GM12872 (cell line): ENCODE results near the gene UBE3B.

Experiments used
- TF ChIP-seq, protein P1 (sequence below): IDR thresholded peaks from 3 replicates; pipeline ENCODE4 v1.5.1; 2011; ENCODE audit warnings: low read depth, mild to moderate bottlenecking, low read length, moderate library complexity; ENCODE audit not compliant: insufficient read depth

The UBE3B gene

DNA sequence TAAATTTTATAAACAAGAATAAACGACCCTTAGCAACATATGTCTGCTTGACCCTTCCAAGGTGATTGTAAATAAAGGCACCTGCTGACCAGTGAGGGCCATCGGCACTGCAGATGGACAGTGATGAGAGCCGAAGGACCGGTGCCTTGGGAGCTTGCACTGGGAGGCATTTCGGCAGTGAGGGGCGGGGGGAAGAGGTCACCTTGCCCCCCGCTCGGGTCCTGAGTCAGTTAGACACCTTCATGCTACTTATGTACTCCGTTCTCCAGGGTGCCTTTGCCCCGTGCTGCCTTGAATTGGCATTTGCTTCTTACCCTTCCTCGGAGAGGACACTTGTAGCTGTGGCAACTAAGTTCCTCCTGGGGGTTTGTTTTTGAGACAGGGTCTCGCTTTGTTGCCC, 72.8 kb downstream of the UBE3B start:
- TF ChIP-seq, protein P1, sequence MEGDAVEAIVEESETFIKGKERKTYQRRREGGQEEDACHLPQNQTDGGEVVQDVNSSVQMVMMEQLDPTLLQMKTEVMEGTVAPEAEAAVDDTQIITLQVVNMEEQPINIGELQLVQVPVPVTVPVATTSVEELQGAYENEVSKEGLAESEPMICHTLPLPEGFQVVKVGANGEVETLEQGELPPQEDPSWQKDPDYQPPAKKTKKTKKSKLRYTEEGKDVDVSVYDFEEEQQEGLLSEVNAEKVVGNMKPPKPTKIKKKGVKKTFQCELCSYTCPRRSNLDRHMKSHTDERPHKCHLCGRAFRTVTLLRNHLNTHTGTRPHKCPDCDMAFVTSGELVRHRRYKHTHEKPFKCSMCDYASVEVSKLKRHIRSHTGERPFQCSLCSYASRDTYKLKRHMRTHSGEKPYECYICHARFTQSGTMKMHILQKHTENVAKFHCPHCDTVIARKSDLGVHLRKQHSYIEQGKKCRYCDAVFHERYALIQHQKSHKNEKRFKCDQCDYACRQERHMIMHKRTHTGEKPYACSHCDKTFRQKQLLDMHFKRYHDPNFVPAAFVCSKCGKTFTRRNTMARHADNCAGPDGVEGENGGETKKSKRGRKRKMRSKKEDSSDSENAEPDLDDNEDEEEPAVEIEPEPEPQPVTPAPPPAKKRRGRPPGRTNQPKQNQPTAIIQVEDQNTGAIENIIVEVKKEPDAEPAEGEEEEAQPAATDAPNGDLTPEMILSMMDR, result no peak

DNA sequence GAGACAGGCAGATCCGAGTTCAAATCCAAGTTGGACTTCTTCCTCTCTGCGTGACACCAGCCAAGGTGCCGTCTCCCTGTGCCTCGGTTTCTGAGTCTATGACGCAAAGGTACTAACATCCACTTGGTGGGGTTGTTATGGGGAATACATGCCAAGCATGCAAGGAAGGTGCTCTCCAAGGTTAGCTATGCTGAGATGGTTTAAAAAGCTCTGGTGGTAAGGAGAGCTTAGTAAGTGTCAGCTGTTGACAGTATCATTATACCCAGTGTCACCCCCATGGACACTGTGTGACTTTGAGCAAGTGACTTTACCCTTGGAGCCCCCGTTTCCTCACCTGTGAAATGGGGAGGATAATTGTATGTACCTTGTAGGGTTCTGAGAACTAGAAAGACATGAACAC, 73.7 kb downstream of the UBE3B start:
- TF ChIP-seq, protein P1, result no peak

DNA sequence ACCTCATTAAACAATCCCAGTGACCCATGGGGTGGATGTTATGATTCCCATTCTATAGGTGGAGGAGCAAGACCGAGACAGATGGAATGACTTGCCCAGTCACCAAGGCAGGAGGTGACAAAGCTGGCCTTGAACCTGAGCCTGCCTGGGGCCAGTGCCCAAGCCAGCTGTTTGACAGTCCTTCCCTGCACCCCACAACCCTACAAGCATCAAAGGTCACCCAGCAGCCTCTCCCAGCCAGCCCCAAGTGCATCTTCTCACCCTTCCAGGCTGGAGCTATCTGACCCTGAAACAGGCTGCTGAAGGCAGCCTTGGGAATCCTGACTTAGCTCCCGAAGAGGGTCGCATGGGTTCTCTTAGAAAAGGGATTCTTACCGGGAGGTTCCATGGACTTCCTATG, 75.5 kb downstream of the UBE3B start:
- TF ChIP-seq, protein P1, result no peak

DNA sequence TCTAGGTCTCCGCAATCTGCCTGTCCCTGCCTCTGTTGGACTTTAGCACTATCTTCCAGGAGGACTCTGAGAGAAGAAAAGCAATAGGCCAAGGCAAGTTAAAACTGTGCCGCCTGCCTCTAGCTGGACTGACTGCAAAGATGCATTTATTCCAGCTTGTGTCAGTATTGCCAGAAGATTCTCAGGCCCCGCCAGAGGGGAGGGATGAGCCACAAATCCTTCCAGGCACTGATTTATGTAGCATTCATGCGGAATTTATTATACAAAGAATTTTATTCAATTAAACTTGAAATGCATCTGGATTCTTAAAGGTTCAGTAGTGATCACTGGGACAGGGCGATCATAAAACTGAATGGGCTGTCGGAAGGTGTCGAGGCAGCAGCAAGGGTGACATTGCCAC, 76.0 kb downstream of the UBE3B start:
- TF ChIP-seq, protein P1, result no peak

DNA sequence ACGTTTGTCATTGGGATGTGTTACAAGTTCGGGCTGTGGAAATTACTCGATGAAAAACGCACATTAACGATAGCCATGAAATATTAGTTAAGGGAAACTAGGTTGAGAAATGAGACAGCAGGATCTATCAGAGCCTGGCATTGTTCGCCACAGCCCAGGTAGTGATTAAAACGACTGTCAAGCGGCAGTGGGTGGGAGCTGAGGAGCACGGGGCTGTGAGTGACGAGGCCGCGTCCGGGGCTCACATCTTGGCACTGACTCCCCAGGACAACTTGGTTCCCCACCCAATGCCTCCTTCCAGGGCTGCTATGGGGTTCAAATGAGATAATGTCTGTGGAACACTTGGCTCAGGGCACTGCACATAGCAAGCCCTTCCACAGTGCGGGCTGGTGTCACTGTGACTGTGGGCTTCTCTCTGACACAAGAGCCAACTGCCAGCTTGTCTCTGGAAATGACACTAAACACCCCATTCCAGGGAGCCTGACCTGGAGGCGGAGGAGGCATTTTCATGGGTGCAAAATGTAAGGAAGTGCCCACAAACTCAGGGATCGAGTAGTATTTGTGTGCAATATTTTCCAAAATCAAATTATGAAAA, 76.6 kb downstream of the UBE3B start:
- TF ChIP-seq, protein P1, result no peak

DNA sequence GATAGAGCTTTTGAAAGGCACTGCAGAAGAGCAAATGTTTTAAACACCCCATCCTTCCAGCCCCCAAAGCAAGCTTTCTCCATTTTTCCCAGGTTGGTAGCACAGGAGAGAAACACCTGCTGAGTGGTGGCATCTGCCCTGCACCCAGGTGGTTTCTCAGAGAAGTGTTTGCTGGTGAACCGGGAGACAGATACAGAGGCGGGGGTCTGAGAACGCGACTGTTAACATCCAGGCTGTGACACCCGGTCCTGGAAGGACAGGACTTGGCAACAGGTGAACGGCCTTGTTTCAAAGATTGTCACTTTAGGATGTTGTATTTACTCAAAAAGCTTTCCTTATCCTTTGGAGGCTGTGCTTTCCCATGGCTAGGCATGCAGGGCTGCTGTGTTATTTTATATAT, 77.3 kb downstream of the UBE3B start:
- TF ChIP-seq, protein P1, result no peak

DNA sequence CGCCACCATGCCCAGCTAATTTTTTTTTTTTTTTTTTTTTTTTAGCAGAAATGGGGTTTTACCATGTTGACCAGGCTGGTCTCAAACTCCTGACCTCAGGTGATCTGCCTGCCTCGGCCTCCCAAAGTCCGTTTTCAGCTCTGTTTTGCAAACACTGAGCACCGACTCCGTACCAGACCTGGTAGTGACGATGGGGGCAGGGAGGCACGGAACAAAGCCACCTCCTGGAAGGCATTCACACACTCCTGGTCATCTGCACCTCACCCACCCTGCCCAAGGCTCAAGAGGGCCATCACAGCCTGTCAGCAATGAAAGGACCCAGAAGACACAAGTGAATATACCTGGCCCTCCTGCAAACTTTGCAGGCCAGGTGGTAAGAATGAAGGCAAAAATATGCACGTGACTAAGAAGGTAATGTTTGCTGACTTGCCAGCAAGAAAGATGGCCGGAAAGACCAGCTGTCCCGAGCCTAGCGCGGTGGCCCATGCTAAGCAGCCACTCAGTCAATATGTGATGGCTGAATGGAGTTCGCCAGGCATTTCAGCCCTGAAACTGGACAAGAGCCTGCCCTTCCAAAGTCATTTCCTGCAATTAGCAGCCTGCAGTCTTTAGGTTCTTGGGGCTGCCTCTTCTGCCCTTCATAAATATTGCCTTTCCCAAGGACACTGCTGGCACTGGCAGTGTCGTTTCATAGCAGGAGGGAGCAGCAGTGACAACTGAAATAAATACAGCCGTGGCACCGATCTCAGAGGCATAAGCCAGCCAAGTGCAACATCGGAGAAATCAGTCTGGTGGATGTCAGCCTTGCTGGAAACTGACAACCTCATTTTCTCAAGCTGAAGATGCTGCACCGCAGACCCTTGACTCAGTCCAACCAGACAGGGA, 78.2 kb downstream of the UBE3B start:
- TF ChIP-seq, protein P1, result no peak
